H1 (cell line): ENCODE measurements around the gene COL6A5. TPM values are rescaled to one million over a fixed set of nuclear protein-coding genes. Genes with fewer than 3 reads are reported as not detected.

Source experiments
- CTCF ChIA-PET: fragments of 300-600 bp; sonication (Branson Sonifier 250); formaldehyde crosslinking; loops from one replicate; lab custom pipeline; 2021; ENCODE audit not compliant: partially characterized antibody; lab: Charles Lee
- POLR2A ChIA-PET: fragments of 300-600 bp; sonication (Branson Sonifier 250); formaldehyde crosslinking; loops from one replicate; lab custom pipeline; 2021; ENCODE audit warnings: inconsistent platforms; ENCODE audit not compliant: partially characterized antibody; lab: Charles Lee
- DNase-seq, 2 experiments: peaks; one replicate each; pipeline versions ENCODE4 v3.0.0 to v3.0.0-alpha.2; 2010 to 2022; ENCODE audit warnings: low spot score in 2 of 2, low read depth in 1 of 2, mixed read lengths in 1 of 2
- FAIRE-seq: peaks from 2 replicates; lab custom pipeline; 2011; peaks lifted over from hg19 to GRCh38; lab: Jason Lieb, UNC
- H2AFZ ChIP-seq: 2 replicates; pipeline ENCODE4 v1.8.1; 2012; ENCODE audit warnings: low read length, inconsistent platforms
- H2AK5ac ChIP-seq: 2 replicates; pipeline ENCODE4 v1.6.1; 2013; ENCODE audit warnings: low read depth, low read length
- H2BK120ac ChIP-seq: replicated peaks from 2 replicates; pipeline ENCODE3; 2013; ENCODE audit warnings: low read depth, low read length, inconsistent platforms
- H2BK12ac ChIP-seq: 2 replicates; pipeline ENCODE4 v1.6.1; 2013; ENCODE audit warnings: low read depth, low read length
- H2BK15ac ChIP-seq: 2 replicates; pipeline ENCODE4 v1.6.1; 2013; ENCODE audit warnings: low read length
- H2BK20ac ChIP-seq: 2 replicates; pipeline ENCODE4 v1.6.1; 2013; ENCODE audit warnings: low read length
- H2BK5ac ChIP-seq: 2 replicates; pipeline ENCODE4 v1.6.1; 2013; ENCODE audit warnings: low read depth, low read length
- H3K14ac ChIP-seq: 2 replicates; pipeline ENCODE4 v1.6.1; 2013; ENCODE audit warnings: inconsistent platforms; ENCODE audit not compliant: insufficient read length
- H3K18ac ChIP-seq: 2 replicates; pipeline ENCODE4 v1.6.1; 2013; ENCODE audit warnings: low read length; ENCODE audit errors: extremely low read depth
- H3K23ac ChIP-seq: 2 replicates; pipeline ENCODE4 v1.6.1; 2013; ENCODE audit warnings: inconsistent platforms; ENCODE audit not compliant: insufficient read length
- H3K23me2 ChIP-seq: 2 replicates; pipeline ENCODE4 v1.6.1; 2013; ENCODE audit warnings: low read depth, low read length
- H3K27ac ChIP-seq: 2 replicates; pipeline ENCODE4 v1.6.1; 2011; ENCODE audit warnings: low read depth, low read length, inconsistent platforms
- H3K27me3 ChIP-seq, 4 experiments: replicated peaks in 1 of 4; 1 replicate in 1 of 4; 2 replicates in 3 of 4; pipeline versions ENCODE4 v1.6.1 to v1.8.1; 2011 to 2013; ENCODE audit warnings: low read length in 3 of 4, mild to moderate bottlenecking in 3 of 4, inconsistent platforms in 2 of 4, mixed read lengths in 2 of 4, moderate library complexity in 1 of 4; ENCODE audit not compliant: control insufficient read depth in 3 of 4, insufficient read depth in 3 of 4; ENCODE audit errors: extremely low read depth in 1 of 4
- H3K36me3 ChIP-seq, 4 experiments: 2 replicates each; pipeline versions ENCODE4 v1.6.1 to v1.8.1; 2011 to 2013; ENCODE audit warnings: mild to moderate bottlenecking in 4 of 4, low read length in 3 of 4, moderate library complexity in 2 of 4, control low read depth in 1 of 4, inconsistent platforms in 1 of 4; ENCODE audit not compliant: insufficient read depth in 4 of 4, control insufficient read depth in 2 of 4
- H3K4ac ChIP-seq: replicated peaks from 2 replicates; pipeline ENCODE3; 2013; ENCODE audit warnings: low read length, low read depth, mixed read lengths, inconsistent platforms; ENCODE audit not compliant: insufficient read length
- H3K4me1 ChIP-seq, 4 experiments: replicated peaks in 1 of 4; 1 replicate in 1 of 4; 2 replicates in 3 of 4; pipeline versions ENCODE4 v1.6.1 to v1.8.1; 2011 to 2013; ENCODE audit warnings: low read length in 3 of 4, inconsistent platforms in 2 of 4, mixed read lengths in 1 of 4; ENCODE audit not compliant: insufficient read depth in 4 of 4, control insufficient read depth in 3 of 4
- H3K4me2 ChIP-seq, 2 experiments: 2 replicates each; pipeline versions ENCODE4 v1.6.1 to v1.8.1; 2011 to 2013; ENCODE audit warnings: low read depth in 2 of 2, low read length in 2 of 2, control low read depth in 1 of 2, inconsistent platforms in 1 of 2, mild to moderate bottlenecking in 1 of 2; ENCODE audit not compliant: insufficient read depth in 1 of 2
- H3K4me3 ChIP-seq, 4 experiments: fragments of 200-600, 300-600 bp in 1 of 4; sonication (generic), shearing (Covaris generic), sonication (Bioruptor Twin) in 1 of 4; 2 replicates each; pipeline versions ENCODE4 v1.5.1 to v1.8.1; 2011 to 2016; ENCODE audit warnings: low read length in 4 of 4, low read depth in 3 of 4, control low read depth in 2 of 4, inconsistent platforms in 2 of 4, mild to moderate bottlenecking in 2 of 4, mixed read lengths in 1 of 4, moderate library complexity in 1 of 4; ENCODE audit not compliant: insufficient read depth in 2 of 4; ENCODE audit errors: extremely low read depth in 1 of 4
- H3K56ac ChIP-seq: replicated peaks from 2 replicates; pipeline ENCODE3; 2013; ENCODE audit warnings: low read depth, mild to moderate bottlenecking, mixed read lengths, low read length, inconsistent platforms; ENCODE audit not compliant: insufficient read length
- H3K79me1 ChIP-seq: 2 replicates; pipeline ENCODE4 v1.6.1; 2013; ENCODE audit warnings: low read depth, low read length, control low read depth
- H3K79me2 ChIP-seq, 2 experiments: 2 replicates each; pipeline versions ENCODE4 v1.6.1 to v1.8.1; 2012 to 2013; ENCODE audit warnings: low read length in 2 of 2, mild to moderate bottlenecking in 2 of 2, inconsistent platforms in 1 of 2; ENCODE audit not compliant: insufficient read depth in 2 of 2, control insufficient read depth in 1 of 2
- H3K9ac ChIP-seq, 4 experiments: replicated peaks in 1 of 4; 1 replicate in 1 of 4; 2 replicates in 3 of 4; pipeline versions ENCODE4 v1.6.1 to v1.8.1; 2011 to 2013; ENCODE audit warnings: low read depth in 3 of 4, low read length in 3 of 4, control low read depth in 2 of 4, mild to moderate bottlenecking in 2 of 4, moderate library complexity in 2 of 4, inconsistent platforms in 1 of 4; ENCODE audit errors: extremely low read depth in 1 of 4
- H3K9me3 ChIP-seq, 2 experiments: 2 replicates each; pipeline versions ENCODE4 v1.6.1 to v1.8.1; 2012 to 2013; ENCODE audit warnings: mild to moderate bottlenecking in 2 of 2, moderate library complexity in 2 of 2, control low read depth in 1 of 2, inconsistent platforms in 1 of 2, low read depth in 1 of 2, low read length in 1 of 2, mixed read lengths in 1 of 2; ENCODE audit not compliant: insufficient read depth in 2 of 2
- H4K20me1 ChIP-seq, 2 experiments: replicated peaks in 1 of 2; 2 replicates each; pipeline versions ENCODE3 to v1.8.1; 2011 to 2013; ENCODE audit warnings: inconsistent platforms in 2 of 2, low read length in 2 of 2, mild to moderate bottlenecking in 1 of 2; ENCODE audit not compliant: insufficient read depth in 2 of 2, control insufficient read depth in 1 of 2
- H4K5ac ChIP-seq: 2 replicates; pipeline ENCODE4 v1.6.1; 2013; ENCODE audit warnings: low read length, low read depth, mixed read lengths, inconsistent platforms; ENCODE audit not compliant: insufficient read length
- H4K8ac ChIP-seq: 2 replicates; pipeline ENCODE4 v1.8.0; 2013; ENCODE audit warnings: mild to moderate bottlenecking, moderate library complexity, low read length, inconsistent platforms; ENCODE audit not compliant: insufficient read depth; ENCODE audit errors: extremely low read depth
- H4K91ac ChIP-seq: replicated peaks from 2 replicates; pipeline ENCODE3; 2013; ENCODE audit warnings: low read length, mixed read lengths, inconsistent platforms; ENCODE audit not compliant: insufficient read length
- CHD1 ChIP-seq: IDR thresholded peaks from 2 replicates; pipeline ENCODE4 v1.6.1; 2012; ENCODE audit warnings: low read depth, low read length, improper control_type of control experiment
- CTBP2 ChIP-seq: IDR thresholded peaks from 2 replicates; pipeline ENCODE4 v1.7.0; 2011; ENCODE audit warnings: borderline replicate concordance, mild to moderate bottlenecking, moderate library complexity, mixed read lengths, low read length; ENCODE audit not compliant: insufficient read depth, insufficient read length
- HDAC2 ChIP-seq, 2 experiments: fragments of 300-600 bp in 1 of 2; sonication (generic) in 1 of 2; IDR thresholded peaks; 2 replicates each; pipeline ENCODE4 v1.6.1; 2011 to 2012; ENCODE audit warnings: low read depth in 2 of 2, low read length in 2 of 2, mild to moderate bottlenecking in 2 of 2, moderate library complexity in 2 of 2, borderline replicate concordance in 1 of 2, inconsistent platforms in 1 of 2
- JUND ChIP-seq: IDR thresholded peaks from 2 replicates; pipeline ENCODE4 v1.6.1; 2011; ENCODE audit warnings: mild to moderate bottlenecking, improper control_type of control experiment, low read length
- KDM1A ChIP-seq: fragments of 200-600, 300-600 bp; sonication (generic); IDR thresholded peaks from 2 replicates; pipeline ENCODE4 v1.7.1; 2016; ENCODE audit warnings: mild to moderate bottlenecking, low read length, borderline replicate concordance
- MAFK ChIP-seq: IDR thresholded peaks from 2 replicates; pipeline ENCODE4 v1.6.1; 2012; ENCODE audit warnings: low read depth, mild to moderate bottlenecking, improper control_type of control experiment, low read length
- POU5F1 ChIP-seq: IDR thresholded peaks from 2 replicates; pipeline ENCODE4 v1.6.1; 2011; ENCODE audit warnings: low read depth, mild to moderate bottlenecking, low read length, moderate library complexity
- RAD21 ChIP-seq, 2 experiments: IDR thresholded peaks in 1 of 2; conservative IDR thresholded peaks in 1 of 2; 2 replicates each; pipeline ENCODE4 v1.6.1; 2011; ENCODE audit warnings: low read depth in 2 of 2, low read length in 2 of 2, improper control_type of control experiment in 1 of 2, inconsistent platforms in 1 of 2, mild to moderate bottlenecking in 1 of 2, moderate library complexity in 1 of 2
- SIN3A ChIP-seq, 2 experiments: IDR thresholded peaks in 1 of 2; conservative IDR thresholded peaks in 1 of 2; 2 replicates each; pipeline ENCODE4 v1.6.1; 2011 to 2012; ENCODE audit warnings: low read length in 2 of 2, improper control_type of control experiment in 1 of 2, low read depth in 1 of 2, mild to moderate bottlenecking in 1 of 2
- YY1 ChIP-seq: IDR thresholded peaks from 2 replicates; pipeline ENCODE4 v1.6.1; 2011; ENCODE audit warnings: low read depth, mild to moderate bottlenecking, low read length
- WGBS, 2 experiments: shearing (Covaris generic) in 1 of 2; methylation state at CpG; one replicate each; pipeline versions ENCODE4 v1.1.6 to v1.1.7; 2013 to 2015; ENCODE audit warnings: low lambda C conversion rate in 2 of 2, mixed read lengths in 2 of 2, inconsistent platforms in 1 of 2, low coverage in 1 of 2, missing lambda C conversion rate in 1 of 2; ENCODE audit not compliant: insufficient replicate concordance in 2 of 2, insufficient coverage in 1 of 2, insufficient read length in 1 of 2; ENCODE audit errors: extremely low coverage in 1 of 2, missing lambda C conversion rate in 1 of 2; 5-methylcytosine and 5-hydroxymethylcytosine counted together
- polyA plus RNA-seq, 7 experiments: library from polyadenylated mRNA; depleted of rRNA in 3 of 7; stranded (reverse) in 5 of 7; unstranded in 2 of 7; fragments of >200 nt in 5 of 7; fragments of 200-250 nt in 2 of 7; gene quantifications; 1 replicate in 5 of 7; 2 replicates in 1 of 7; 4 replicates in 1 of 7; pipeline versions ENCODE4 v1.2.1 to v1.2.3, GENCODE V29; 2011 to 2013; ENCODE audit warnings: missing spikeins in 2 of 7, mixed read lengths in 2 of 7
- total RNA-seq: library from RNA; stranded (reverse); fragmentation: NEBNext Ultra II Directional; extraction: Animal tissue kit (Norgen Biotek cat#: 25700); gene quantifications from 2 replicates; pipeline ENCODE4 v1.2.1, GENCODE V29; 2021
- TF ChIP-seq, protein P1 (sequence below): IDR thresholded peaks from 2 replicates; pipeline ENCODE4 v1.6.1; 2012; ENCODE audit warnings: low read length, inconsistent platforms

COL6A5 gene
- total and polyA plus RNA-seq, 2 of the 8 experiments (the other 6 are each of a cell fraction or from before 2014, with no cell fraction given) = 0.05 to 0.06 TPM

DNA sequence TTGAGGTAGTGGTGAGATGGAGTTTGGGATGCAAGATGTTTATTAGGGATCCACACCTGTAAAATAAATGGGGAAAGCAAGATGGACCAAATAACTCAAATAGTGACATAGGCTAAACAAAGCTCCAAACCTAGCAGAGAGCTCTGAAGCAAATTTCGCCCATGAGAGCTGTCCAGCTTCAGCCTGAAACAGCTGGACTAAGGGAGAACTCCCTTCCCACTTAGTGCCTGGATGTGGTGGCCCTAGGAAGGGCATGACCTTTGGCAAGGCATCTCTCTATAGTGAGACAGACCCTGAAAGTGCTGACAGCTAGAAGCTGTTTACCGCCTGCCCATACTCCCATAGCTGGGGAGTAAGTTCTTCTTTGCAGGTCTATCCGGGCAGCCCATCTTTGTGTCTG lies 48.1 kb downstream of the COL6A5 start:
- Histone ChIP-seq H3K4me3 (no peak overlapping the region), H2BK5ac (no peak overlapping the region), H3K4ac (no peak overlapping the region), H2AFZ (no peak overlapping the region), H3K18ac (no peak overlapping the region), H2BK12ac (no peak overlapping the region), H3K79me2 (no peaks in the 10 kb centered on the region), H3K4me2 (no peak overlapping the region), H2AK5ac (no peak overlapping the region), H2BK120ac (no peak overlapping the region), H3K27me3 (no peaks in the 10 kb centered on the region), H3K23me2 (no peaks in the 10 kb centered on the region), H3K79me1 (no peaks in the 10 kb centered on the region), H3K23ac (no peak overlapping the region), H3K4me1 (peaks cover 0 to 3% (median 2%) of the 10 kb centered on the region in 4 experiments; a peak in 2 of 7 replicates), H3K36me3 (no peaks in the 10 kb centered on the region), H3K56ac (no peak overlapping the region), H3K9me3 (no peaks in the 10 kb centered on the region), H3K14ac (no peak overlapping the region), H4K8ac (no peak overlapping the region), H3K9ac (no peak overlapping the region), H4K20me1 (no peaks in the 10 kb centered on the region), H4K5ac (no peak overlapping the region), H3K27ac (no peak overlapping the region), H2BK15ac (no peak overlapping the region), H2BK20ac (no peak overlapping the region), H4K91ac (no peak overlapping the region)
- no peak for DNase-seq
- TF ChIP-seq SIN3A (conservative IDR thresholded peaks at IDR 0.05 in 1 of 2, IDR thresholded peaks at IDR 0.05 in 1 of 2; ENCODE audit: low read depth in 1 of 2, low read length in 2 of 2) (no peak), YY1 (no peak), RAD21 (IDR thresholded peaks at IDR 0.05 in 1 of 2, conservative IDR thresholded peaks at IDR 0.05 in 1 of 2; ENCODE audit: low read depth in 2 of 2, low read length in 2 of 2) (no peak), CTBP2 (no peak), KDM1A (no peak), POU5F1 (no peak), JUND (no peak), HDAC2 (IDR thresholded peaks at IDR 0.05; ENCODE audit: borderline replicate concordance in 1 of 2, low read depth in 2 of 2, low read length in 2 of 2) (no peak), MAFK (no peak), CHD1 (no peak)
- TF ChIP-seq, protein P1, sequence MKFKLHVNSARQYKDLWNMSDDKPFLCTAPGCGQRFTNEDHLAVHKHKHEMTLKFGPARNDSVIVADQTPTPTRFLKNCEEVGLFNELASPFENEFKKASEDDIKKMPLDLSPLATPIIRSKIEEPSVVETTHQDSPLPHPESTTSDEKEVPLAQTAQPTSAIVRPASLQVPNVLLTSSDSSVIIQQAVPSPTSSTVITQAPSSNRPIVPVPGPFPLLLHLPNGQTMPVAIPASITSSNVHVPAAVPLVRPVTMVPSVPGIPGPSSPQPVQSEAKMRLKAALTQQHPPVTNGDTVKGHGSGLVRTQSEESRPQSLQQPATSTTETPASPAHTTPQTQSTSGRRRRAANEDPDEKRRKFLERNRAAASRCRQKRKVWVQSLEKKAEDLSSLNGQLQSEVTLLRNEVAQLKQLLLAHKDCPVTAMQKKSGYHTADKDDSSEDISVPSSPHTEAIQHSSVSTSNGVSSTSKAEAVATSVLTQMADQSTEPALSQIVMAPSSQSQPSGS = no peak
- CTCF ChIA-PET = interaction anchor here (0.7 to 0.8 kb wide), 2 partner anchors 15 to 110 kb away, joined by 3 read pairs; no protein-coding TSS in a partner anchor
- POLR2A ChIA-PET = no interaction called here
- WGBS, 2 experiments = 93% methylated on average over 3 of the region's 3 CpGs; no CpG with 5 or more reads in 1 of the 2 experiments
- no peak for FAIRE-seq
